ENCODE measurements around the gene DBR1. TPM values are rescaled to one million over a fixed set of nuclear protein-coding genes. Genes with fewer than 3 reads are reported as not detected.
A peak's percentile ranks its signal among the peaks of the same experiment; 100 is the strongest.

The DBR1 gene
- total RNA-seq = 2.0 TPM

- peak within 1 kb of the TSS; percentile 62 to 70 for H3K4me3 ChIP-seq
- no peaks in the 10 kb centered on the region for H3K27me3 ChIP-seq
- no peak for TF ChIP-seq CTCF (IDR thresholded peaks at IDR 0.05)
- no peaks in the 10 kb centered on the region for H3K9me3 ChIP-seq
- peaks cover 5 to 8% of the 10 kb centered on the region in 2 donors for H3K36me3 ChIP-seq
- peaks cover 5 to 13% of the 10 kb centered on the region in 2 donors for H3K4me1 ChIP-seq
- H3K27ac ChIP-seq = peak within 1 kb of the TSS; percentile 53 to 71
- DNase-seq (ENCODE audit: low spot score in 2 of 2) = peak; percentile 15 to 88
- intact Hi-C loops (cut with DNase I) = loop anchor here (1.0 to 5.0 kb wide), 3 partner anchors 13 to 107 kb away; partner anchors contain the start of gene ARMC8
These were observed at the start of gene DBR1 for GRCh38 chr3:138174421-138175131. TSS of gene DBR1 (minus strand) at chr3:138174921. CDS start at chr3:138174795, 126 bp downstream.

GRCh38 chr3:138222942-138223287, 48.2 kb upstream of the DBR1 start:
- TF ChIP-seq CTCF (IDR thresholded peaks at IDR 0.05) = no peak
- DNase-seq (ENCODE audit: low spot score in 2 of 2) = no peak
- no peaks in the 10 kb centered on the region for H3K9me3 ChIP-seq
- intact Hi-C loops (cut with DNase I) = no loop called here
- H3K27me3 ChIP-seq = no peaks in the 10 kb centered on the region
- no peak overlapping the region for H3K27ac ChIP-seq
- no peaks in the 10 kb centered on the region for H3K4me1 ChIP-seq
- H3K36me3 ChIP-seq = peaks cover 42 to 44% of the 10 kb centered on the region in 2 donors
- no peak overlapping the region for H3K4me3 ChIP-seq

GRCh38 chr3:138222131-138222941, 47.6 kb upstream of the DBR1 start:
- no peaks in the 10 kb centered on the region for H3K4me1 ChIP-seq
- TF ChIP-seq CTCF (IDR thresholded peaks at IDR 0.05) = no peak
- no peak for DNase-seq (ENCODE audit: low spot score in 2 of 2)
- peaks cover 36 to 44% of the 10 kb centered on the region in 2 donors for H3K36me3 ChIP-seq
- H3K4me3 ChIP-seq = no peak overlapping the region
- H3K9me3 ChIP-seq = no peaks in the 10 kb centered on the region
- intact Hi-C loops (cut with DNase I) = no loop called here
- no peaks in the 10 kb centered on the region for H3K27me3 ChIP-seq
- no peak overlapping the region for H3K27ac ChIP-seq

GRCh38 chr3:138220788-138221187, 46.1 kb upstream of the DBR1 start:
- no peaks in the 10 kb centered on the region for H3K9me3 ChIP-seq
- no peak for DNase-seq (ENCODE audit: low spot score in 2 of 2)
- intact Hi-C loops (cut with DNase I) = no loop called here
- no peak overlapping the region for H3K27ac ChIP-seq
- peaks cover 26 to 33% of the 10 kb centered on the region in 2 donors for H3K36me3 ChIP-seq
- H3K27me3 ChIP-seq = no peaks in the 10 kb centered on the region
- no peak for TF ChIP-seq CTCF (IDR thresholded peaks at IDR 0.05)
- no peak overlapping the region for H3K4me3 ChIP-seq
- no peaks in the 10 kb centered on the region for H3K4me1 ChIP-seq

GRCh38 chr3:138220242-138220641, 45.5 kb upstream of the DBR1 start:
- Histone ChIP-seq H3K27me3 (no peaks in the 10 kb centered on the region), H3K9me3 (no peaks in the 10 kb centered on the region), H3K4me1 (no peaks in the 10 kb centered on the region), H3K27ac (no peak overlapping the region), H3K4me3 (no peak overlapping the region), H3K36me3 (peaks cover 21 to 28% of the 10 kb centered on the region in 2 donors)
- intact Hi-C loops (cut with DNase I) = no loop called here
- no peak for TF ChIP-seq CTCF (IDR thresholded peaks at IDR 0.05)
- no peak for DNase-seq (ENCODE audit: low spot score in 2 of 2)

All from ascending aorta (tissue), 2 donors.